ENCODE data around the gene FAM234A. TPM values are rescaled to one million over a fixed set of nuclear protein-coding genes. Genes with fewer than 3 reads are reported as not detected.
A peak's percentile ranks its signal among the peaks of the same experiment; 100 is the strongest.

FAM234A gene
- total RNA-seq, 2 donors from 2014 or later: 51.7 to 141 TPM

DNA sequence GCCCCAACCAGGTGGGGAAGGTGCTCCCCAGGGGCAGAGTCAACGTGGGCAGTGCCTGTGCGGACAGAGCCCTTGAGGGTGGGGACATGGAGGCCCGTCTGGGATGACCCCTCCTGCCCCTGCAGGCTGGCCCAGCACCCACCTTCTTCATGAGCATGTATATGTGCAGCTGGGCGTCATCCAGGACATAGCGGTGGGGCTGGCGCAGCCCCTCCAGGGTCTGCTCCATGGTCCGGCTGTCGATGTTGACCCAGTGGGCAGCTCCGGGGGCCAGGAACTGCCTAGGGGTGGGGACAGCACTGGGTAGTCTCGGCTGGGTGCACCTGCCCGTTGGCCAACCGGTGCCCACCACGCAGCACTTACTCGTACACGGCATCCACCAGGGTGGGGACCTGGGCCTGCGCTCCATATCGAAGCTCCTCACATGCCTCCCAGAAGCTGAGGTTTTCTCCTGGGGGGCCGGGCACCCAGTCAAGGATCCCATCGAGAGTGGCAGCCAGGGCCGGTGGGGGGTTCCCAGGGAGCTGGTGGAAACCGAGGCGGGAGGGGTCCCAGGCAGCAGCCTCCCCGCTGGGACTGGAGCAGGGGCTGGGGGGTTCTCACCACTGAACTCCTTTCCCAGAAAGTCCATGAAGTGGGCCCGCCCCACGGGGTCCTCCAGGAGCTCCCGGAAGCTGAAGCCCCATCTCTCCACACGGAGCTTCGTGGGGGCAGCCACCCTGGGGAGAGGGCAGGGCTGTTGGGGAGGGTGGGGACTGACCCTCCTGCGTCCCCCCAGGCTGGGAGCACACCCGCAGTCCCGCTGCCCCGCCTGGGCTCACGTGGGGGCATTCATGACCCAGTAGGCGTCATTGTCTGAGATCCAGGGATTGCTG lies 36.0 kb downstream of the FAM234A start:
- ATAC-seq (ENCODE audit: insufficient number of reproducible peaks, low FRiP score, low read depth) (no peak), DNase-seq (ENCODE audit: low spot score) (no peak)
- TF ChIP-seq, protein P1, sequence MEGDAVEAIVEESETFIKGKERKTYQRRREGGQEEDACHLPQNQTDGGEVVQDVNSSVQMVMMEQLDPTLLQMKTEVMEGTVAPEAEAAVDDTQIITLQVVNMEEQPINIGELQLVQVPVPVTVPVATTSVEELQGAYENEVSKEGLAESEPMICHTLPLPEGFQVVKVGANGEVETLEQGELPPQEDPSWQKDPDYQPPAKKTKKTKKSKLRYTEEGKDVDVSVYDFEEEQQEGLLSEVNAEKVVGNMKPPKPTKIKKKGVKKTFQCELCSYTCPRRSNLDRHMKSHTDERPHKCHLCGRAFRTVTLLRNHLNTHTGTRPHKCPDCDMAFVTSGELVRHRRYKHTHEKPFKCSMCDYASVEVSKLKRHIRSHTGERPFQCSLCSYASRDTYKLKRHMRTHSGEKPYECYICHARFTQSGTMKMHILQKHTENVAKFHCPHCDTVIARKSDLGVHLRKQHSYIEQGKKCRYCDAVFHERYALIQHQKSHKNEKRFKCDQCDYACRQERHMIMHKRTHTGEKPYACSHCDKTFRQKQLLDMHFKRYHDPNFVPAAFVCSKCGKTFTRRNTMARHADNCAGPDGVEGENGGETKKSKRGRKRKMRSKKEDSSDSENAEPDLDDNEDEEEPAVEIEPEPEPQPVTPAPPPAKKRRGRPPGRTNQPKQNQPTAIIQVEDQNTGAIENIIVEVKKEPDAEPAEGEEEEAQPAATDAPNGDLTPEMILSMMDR (IDR thresholded peaks at IDR 0.05): no peak
- Histone ChIP-seq H3K36me3 (no peaks in the 10 kb centered on the region), H3K9me3 (no peaks in the 10 kb centered on the region), H3K27me3 (replicated peaks; ENCODE audit: insufficient read depth) (no peaks in the 10 kb centered on the region), H3K4me3 (no peak overlapping the region), H3K4me1 (ENCODE audit: control insufficient read depth in 1 of 2, low read depth in 2 of 2) (peaks cover 0 to 9% of the 10 kb centered on the region in 2 donors), H3K27ac (no peak overlapping the region)

DNA sequence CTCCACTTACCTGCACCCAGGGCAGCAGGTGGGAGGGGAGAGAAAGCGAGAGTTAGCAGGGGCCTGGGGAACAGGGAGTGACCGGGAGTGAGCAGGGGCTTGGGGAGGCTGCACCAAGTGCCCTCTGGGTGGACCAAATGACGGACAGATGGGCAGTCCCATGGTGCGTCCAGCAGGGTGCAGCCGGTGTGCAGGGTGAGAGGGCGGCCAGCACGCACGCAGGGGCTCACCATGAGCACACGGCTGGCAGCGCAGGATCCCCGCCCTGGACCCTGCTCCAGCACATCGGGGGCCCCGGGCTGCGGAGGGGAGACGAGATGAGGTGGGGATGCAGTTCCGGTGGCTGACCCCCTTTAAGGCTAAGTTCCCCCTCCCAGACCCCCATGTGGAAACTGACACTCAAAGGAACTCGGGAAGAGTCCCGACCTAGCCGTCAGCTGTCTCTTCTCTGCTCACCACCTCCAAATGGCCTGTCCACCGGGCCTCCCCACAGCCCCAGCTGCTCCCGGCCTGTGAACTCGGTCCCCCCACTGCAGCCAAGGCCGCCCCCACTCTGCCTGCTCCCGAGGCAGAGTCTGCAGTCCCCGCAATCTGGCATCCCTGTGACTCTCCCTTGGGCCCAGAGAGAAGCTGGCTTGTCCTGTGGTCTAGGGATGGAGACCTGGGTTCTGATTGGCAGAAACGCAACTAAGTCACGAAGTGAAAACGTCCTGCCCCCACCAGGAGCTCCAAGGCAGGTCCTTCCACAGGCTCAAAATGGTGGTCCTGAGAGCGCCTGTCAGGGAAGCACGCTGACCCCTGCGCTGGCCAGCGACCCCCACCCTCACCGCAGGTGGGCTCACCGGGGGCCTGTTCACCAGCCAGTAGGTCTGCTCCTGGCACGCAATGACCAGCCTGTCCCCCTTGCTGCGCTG lies 38.3 kb downstream of the FAM234A start:
- H3K27ac ChIP-seq: no peak overlapping the region
- no peaks in the 10 kb centered on the region for H3K36me3 ChIP-seq
- ATAC-seq (ENCODE audit: insufficient number of reproducible peaks, low FRiP score, low read depth) (no peak), DNase-seq (ENCODE audit: low spot score) (no peak)
- H3K4me1 ChIP-seq (ENCODE audit: control insufficient read depth in 1 of 2, low read depth in 2 of 2): peaks cover 0 to 9% of the 10 kb centered on the region in 2 donors
- H3K4me3 ChIP-seq: no peak overlapping the region
- no peaks in the 10 kb centered on the region for H3K27me3 ChIP-seq (replicated peaks; ENCODE audit: insufficient read depth)
- H3K9me3 ChIP-seq: no peaks in the 10 kb centered on the region
- TF ChIP-seq, protein P1 (IDR thresholded peaks at IDR 0.05): no peak

DNA sequence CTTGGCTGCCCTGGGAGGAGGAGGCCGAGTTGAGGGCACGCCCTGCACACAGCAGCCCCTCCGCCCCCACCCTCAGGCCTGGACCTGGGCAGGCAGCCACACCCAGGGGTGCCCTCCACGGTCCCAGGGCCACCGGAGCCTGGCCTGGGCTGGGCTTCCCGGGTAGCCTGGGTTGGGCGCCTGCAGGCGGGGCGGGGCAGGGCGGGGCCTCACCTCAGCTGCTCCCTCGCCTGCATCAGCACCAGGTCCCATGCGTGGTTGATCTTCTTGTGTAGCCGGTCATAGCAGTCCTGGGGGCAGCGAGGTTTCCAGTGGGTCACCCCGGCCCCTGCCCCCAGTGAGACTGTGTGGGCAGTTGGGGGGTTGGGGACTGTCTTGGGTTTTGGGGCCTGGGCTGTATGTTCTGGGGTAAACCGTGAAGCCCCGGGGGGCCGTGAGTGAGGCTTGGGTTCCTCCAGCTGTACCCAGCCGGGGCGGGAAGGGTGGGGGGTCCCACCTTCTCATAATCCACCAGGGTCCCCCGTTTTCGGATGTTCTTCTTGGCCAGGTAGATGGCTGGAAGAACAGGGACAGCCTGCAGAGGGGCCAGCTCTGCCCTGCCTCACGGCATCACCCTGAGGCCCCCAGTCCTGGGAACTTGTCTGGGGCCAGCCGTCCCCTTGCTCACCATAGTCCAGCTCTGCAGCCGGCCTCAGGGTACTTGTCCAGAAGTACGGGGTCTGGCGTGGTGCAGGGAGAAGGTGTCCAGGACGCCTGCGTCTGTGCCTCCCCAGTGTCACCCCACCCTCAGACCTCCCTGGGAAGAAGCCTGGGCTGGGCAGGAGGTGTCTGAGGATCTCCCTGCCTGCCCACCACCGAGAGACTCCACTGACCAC lies 39.2 kb downstream of the FAM234A start:
- ATAC-seq (ENCODE audit: insufficient number of reproducible peaks, low FRiP score, low read depth): no peak
- TF ChIP-seq, protein P1 (IDR thresholded peaks at IDR 0.05): no peak
- H3K4me1 ChIP-seq (ENCODE audit: control insufficient read depth in 1 of 2, low read depth in 2 of 2): peaks cover 0 to 9% of the 10 kb centered on the region in 2 donors

DNA sequence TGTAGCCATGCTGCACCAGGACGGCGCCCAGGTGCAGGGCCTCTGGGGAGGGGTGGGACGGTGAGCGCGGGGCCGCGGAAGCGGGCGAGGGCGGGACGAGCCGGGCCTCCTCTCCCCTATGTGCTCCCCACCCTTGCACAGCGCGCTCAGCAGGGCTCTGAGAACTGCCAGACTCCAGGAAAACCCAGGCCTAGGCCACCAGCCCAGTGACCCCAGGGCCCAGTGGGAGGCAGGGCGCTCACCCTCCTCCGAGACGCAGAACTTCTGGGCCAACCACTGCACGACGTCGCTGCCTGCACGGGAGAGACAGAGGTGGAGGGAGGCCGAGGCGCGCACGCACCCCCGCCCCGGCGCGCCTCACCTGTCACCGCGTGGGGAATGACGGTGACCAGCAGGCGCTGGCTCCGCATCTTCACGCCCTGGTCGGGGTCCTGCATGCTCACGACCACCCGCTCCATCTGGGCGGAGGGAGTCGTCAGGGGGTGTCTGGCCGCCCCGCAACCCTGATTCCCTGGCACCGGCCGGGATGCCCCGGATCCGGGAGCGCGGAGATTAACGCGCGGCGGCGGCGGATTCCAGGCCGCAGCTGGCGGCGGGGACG lies 40.5 kb downstream of the FAM234A start:
- no peaks in the 10 kb centered on the region for H3K9me3 ChIP-seq
- no peak for ATAC-seq (ENCODE audit: insufficient number of reproducible peaks, low FRiP score, low read depth)
- no peak for DNase-seq (ENCODE audit: low spot score)
- peaks cover 0 to 9% of the 10 kb centered on the region in 2 donors for H3K4me1 ChIP-seq (ENCODE audit: control insufficient read depth in 1 of 2, low read depth in 2 of 2)
- TF ChIP-seq, protein P1 (IDR thresholded peaks at IDR 0.05): no peak
- no peak overlapping the region for H3K27ac ChIP-seq
- H3K4me3 ChIP-seq: peak overlapping the region; percentile 67
- H3K27me3 ChIP-seq (replicated peaks; ENCODE audit: insufficient read depth): no peaks in the 10 kb centered on the region
- H3K36me3 ChIP-seq: no peaks in the 10 kb centered on the region

More for the DNA sequence above, 39.2 kb downstream of the FAM234A start:
- Histone ChIP-seq H3K9me3 (no peaks in the 10 kb centered on the region), H3K27ac (no peak overlapping the region), H3K27me3 (replicated peaks; ENCODE audit: insufficient read depth) (no peaks in the 10 kb centered on the region), H3K36me3 (no peaks in the 10 kb centered on the region), H3K4me3 (no peak overlapping the region)
- no peak for DNase-seq (ENCODE audit: low spot score)

All from thoracic aorta (tissue), 2 donors.